K562 (cell line): ENCODE results near the gene LINGO3. TPM values are rescaled to one million over a fixed set of nuclear protein-coding genes. Genes with fewer than 3 reads are reported as not detected.

Source experiments
- CREB1 ChIP-seq, 2 experiments: sonication (generic) in 1 of 2; formaldehyde crosslinking in 1 of 2; IDR thresholded peaks; 2 replicates each; pipeline versions ENCODE4 v1.6.1 to v1.8.0; 2012 to 2022; ENCODE audit warnings: inconsistent platforms in 1 of 2, mild to moderate bottlenecking in 1 of 2, missing genetic modification reagents in 1 of 2, moderate library complexity in 1 of 2
- HEY1 ChIP-seq: fragments of 250-450 bp; sonication (Bioruptor Pico); IDR thresholded peaks from 2 replicates; pipeline ENCODE4 v1.5.0; 2020; ENCODE audit warnings: mild to moderate bottlenecking, moderate library complexity, borderline replicate concordance
- JUN ChIP-seq, 2 experiments: sonication (generic) in 1 of 2; formaldehyde crosslinking in 1 of 2; IDR thresholded peaks; 2 replicates each; pipeline versions ENCODE4 v1.6.1 to v1.8.0; 2012 to 2022; ENCODE audit warnings: borderline replicate concordance in 2 of 2, mild to moderate bottlenecking in 2 of 2, improper control_type of control experiment in 1 of 2, low read depth in 1 of 2, low read length in 1 of 2, missing genetic modification reagents in 1 of 2
- MEF2D ChIP-seq: conservative IDR thresholded peaks from 2 replicates; pipeline ENCODE4 v1.6.1; 2016; ENCODE audit warnings: low read depth, missing genetic modification characterization, missing compliant biosample characterization
- MTA2 ChIP-seq: fragments of 450-650 bp; IDR thresholded peaks from 2 replicates; pipeline ENCODE4 v1.6.1; 2016; ENCODE audit warnings: low read depth
- NKRF ChIP-seq: fragments of 450-650 bp; IDR thresholded peaks from 2 replicates; pipeline ENCODE4 v1.6.1; 2016; ENCODE audit warnings: borderline replicate concordance
- PHF20 ChIP-seq: fragments of 450-650 bp; IDR thresholded peaks from 2 replicates; pipeline ENCODE4 v1.6.1; 2018; ENCODE audit not compliant: partially characterized antibody
- POLR2G ChIP-seq: fragments of 200-400 bp; formaldehyde crosslinking; IDR thresholded peaks from 2 replicates; pipeline ENCODE4 v1.6.1; 2017; ENCODE audit warnings: low read depth, mild to moderate bottlenecking, antibody characterized with exemption, low read length, moderate library complexity
- TCF15 ChIP-seq: fragments of 250-450 bp; sonication (Bioruptor Pico); IDR thresholded peaks from 2 replicates; pipeline ENCODE4 v1.8.0; 2022; ENCODE audit warnings: moderate library complexity, mild to moderate bottlenecking, inconsistent platforms
- TEAD1 ChIP-seq, 2 experiments: fragments of 450-650 bp in 1 of 2; sonication (generic) in 1 of 2; formaldehyde crosslinking; IDR thresholded peaks; 2 replicates each; pipeline versions ENCODE4 v1.4.0 to v1.8.0; 2020 to 2022; ENCODE audit warnings: mild to moderate bottlenecking in 2 of 2, missing genetic modification reagents in 1 of 2
- THRAP3 ChIP-seq: fragments of 450-650 bp; IDR thresholded peaks from 2 replicates; pipeline ENCODE4 v1.6.1; 2016; ENCODE audit warnings: mild to moderate bottlenecking, inconsistent platforms, borderline replicate concordance
- USF2 ChIP-seq: sonication (generic); formaldehyde crosslinking; IDR thresholded peaks from 2 replicates; pipeline ENCODE4 v1.5.0; 2020; ENCODE audit warnings: missing genetic modification reagents
- ZNF217 ChIP-seq: sonication (generic); formaldehyde crosslinking; IDR thresholded peaks from 2 replicates; pipeline ENCODE4 v1.8.0; 2022; ENCODE audit warnings: mild to moderate bottlenecking, missing genetic modification reagents
- ZNF384 ChIP-seq: IDR thresholded peaks from 2 replicates; pipeline ENCODE4 v1.6.1; 2012; ENCODE audit warnings: low read depth, low read length, improper control_type of control experiment
- ZNF644 ChIP-seq: fragments of 200-800 bp; sonication (Bioruptor generic); IDR thresholded peaks from 2 replicates; pipeline ENCODE4 v1.6.1; 2016; ENCODE audit warnings: low read depth, missing genetic modification characterization, missing compliant biosample characterization
- ZNF717 ChIP-seq: fragments of 250-450 bp; sonication (Bioruptor Pico); IDR thresholded peaks from 2 replicates; pipeline ENCODE4 v1.5.0; 2021
- ZNF766 ChIP-seq: fragments of 200-800 bp; sonication (Bioruptor generic); conservative IDR thresholded peaks from 2 replicates; pipeline ENCODE4 v1.6.1; 2016; ENCODE audit warnings: missing genetic modification characterization, missing compliant biosample characterization
- polyA plus RNA-seq, 8 experiments: library from polyadenylated mRNA; depleted of rRNA in 4 of 8; stranded (reverse) in 5 of 8; unstranded in 3 of 8; fragments of >200 nt; fragmentation: Nextera tagmentation in 2 of 8; fragmentation: Illumina TruSeq in 1 of 8; extraction: Ambion mirVana in 2 of 8; extraction: Trizol in 1 of 8; gene quantifications; 2 replicates each; pipeline versions ENCODE4 v1.2.1 to v1.2.3, GENCODE V29; 2011 to 2014; ENCODE audit warnings: inconsistent platforms in 1 of 8, missing spikeins in 1 of 8
- total RNA-seq, 7 experiments: library from RNA; depleted of rRNA in 6 of 7; stranded (reverse); fragments of >200 nt in 6 of 7; fragmentation: Illumina TruSeq in 2 of 7; extraction: Trizol in 2 of 7; gene quantifications; 2 replicates each; pipeline versions ENCODE4 v1.2.1 to v1.2.3, GENCODE V29; 2011 to 2021; ENCODE audit warnings: low replicate concordance in 1 of 7
- TF ChIP-seq, protein P1 (sequence below), 2 experiments: fragments of 450-650 bp; conservative IDR thresholded peaks; 2 replicates each; pipeline ENCODE4 v1.6.1; 2017; ENCODE audit warnings: mild to moderate bottlenecking in 2 of 2, moderate library complexity in 2 of 2

Gene LINGO3
- total and polyA plus RNA-seq, 9 of the 15 experiments (the other 6 are each of a cell fraction or from before 2014, with no cell fraction given), result 0.03 to 0.05 (median 0.03) TPM; not detected in 6

GRCh38 chr19:2282062-2282861, 25.7 kb downstream of the LINGO3 start, which contains the start of gene PEAK3 (continued):
- no peak for TF ChIP-seq TCF15 (CRISPR knock-in tag)
- no peak for TF ChIP-seq JUN (IDR thresholded peaks at IDR 0.05; ENCODE audit: borderline replicate concordance, low read depth, low read length)
- no peak for TF ChIP-seq JUN (CRISPR knock-in tag; IDR thresholded peaks at IDR 0.05; ENCODE audit: borderline replicate concordance)
- no peak for TF ChIP-seq ZNF717
- TF ChIP-seq POLR2G, result peak; percentile 69
- TF ChIP-seq THRAP3, result no peak
- TF ChIP-seq TEAD1 (CRISPR knock-in tag; IDR thresholded peaks at IDR 0.05), result 0 out of 4 replicates have a peak, but pooled peaks of 1 of the 2 experiments have one; percentile 31
- no peak for TF ChIP-seq NKRF
- TF ChIP-seq ZNF217, result no peak
- no peak for TF ChIP-seq ZNF384
- TF ChIP-seq ZNF766 (CRISPR knock-in tag), result no peak
- no peak for TF ChIP-seq CREB1 (IDR thresholded peaks at IDR 0.05)
- no peak for TF ChIP-seq CREB1 (CRISPR knock-in tag; IDR thresholded peaks at IDR 0.05)
- no peak for TF ChIP-seq USF2 (CRISPR knock-in tag)
- no peak for TF ChIP-seq PHF20
- no peak for TF ChIP-seq HEY1 (CRISPR knock-in tag)
- no peak for TF ChIP-seq ZNF644
- TF ChIP-seq, protein P1, sequence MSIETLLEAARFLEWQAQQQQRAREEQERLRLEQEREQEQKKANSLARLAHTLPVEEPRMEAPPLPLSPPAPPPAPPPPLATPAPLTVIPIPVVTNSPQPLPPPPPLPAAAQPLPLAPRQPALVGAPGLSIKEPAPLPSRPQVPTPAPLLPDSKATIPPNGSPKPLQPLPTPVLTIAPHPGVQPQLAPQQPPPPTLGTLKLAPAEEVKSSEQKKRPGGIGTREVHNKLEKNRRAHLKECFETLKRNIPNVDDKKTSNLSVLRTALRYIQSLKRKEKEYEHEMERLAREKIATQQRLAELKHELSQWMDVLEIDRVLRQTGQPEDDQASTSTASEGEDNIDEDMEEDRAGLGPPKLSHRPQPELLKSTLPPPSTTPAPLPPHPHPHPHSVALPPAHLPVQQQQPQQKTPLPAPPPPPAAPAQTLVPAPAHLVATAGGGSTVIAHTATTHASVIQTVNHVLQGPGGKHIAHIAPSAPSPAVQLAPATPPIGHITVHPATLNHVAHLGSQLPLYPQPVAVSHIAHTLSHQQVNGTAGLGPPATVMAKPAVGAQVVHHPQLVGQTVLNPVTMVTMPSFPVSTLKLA (conservative IDR thresholded peaks at IDR 0.05), result no peak
- TF ChIP-seq MTA2, result no peak
- no peak for TF ChIP-seq MEF2D
